BE2C (cell line): Measurements from ENCODE around the gene BUB1.

Experiments used
- DNase-seq: peaks from one replicate; pipeline ENCODE4 v3.0.0-alpha.2; 2020
- H3K27me3 ChIP-seq: fragments of 250-450 bp; sonication (Bioruptor Pico); 2 replicates; pipeline ENCODE4 v1.5.1; 2020; ENCODE audit warnings: mild to moderate bottlenecking
- H3K36me3 ChIP-seq: fragments of 250-450 bp; sonication (Bioruptor Pico); 2 replicates; pipeline ENCODE4 v1.5.1; 2020; ENCODE audit warnings: mild to moderate bottlenecking
- H3K4me1 ChIP-seq: fragments of 250-450 bp; sonication (Bioruptor Pico); 2 replicates; pipeline ENCODE4 v1.5.1; 2020
- H3K4me3 ChIP-seq: 2 replicates; pipeline ENCODE4 v1.5.1; 2011; ENCODE audit warnings: low read depth, low read length
- H3K9me3 ChIP-seq: fragments of 250-450 bp; sonication (Bioruptor Pico); 2 replicates; pipeline ENCODE4 v1.5.1; 2020
- CTCF ChIP-seq: IDR thresholded peaks from 2 replicates; pipeline ENCODE4 v1.5.1; 2012; ENCODE audit warnings: mild to moderate bottlenecking, low read depth, low read length

The BUB1 gene

GRCh38 chr2:110718990-110719389 lies 41.1 kb upstream of the BUB1 start:
- no peak for DNase-seq
- Histone ChIP-seq H3K4me3 (no peak overlapping the region), H3K4me1 (no peaks in the 10 kb centered on the region), H3K36me3 (no peaks in the 10 kb centered on the region), H3K9me3 (no peaks in the 10 kb centered on the region), H3K27me3 (no peaks in the 10 kb centered on the region)
- no peak for TF ChIP-seq CTCF

- no peak overlapping the region for H3K4me3 ChIP-seq
- no peak for DNase-seq
- H3K9me3 ChIP-seq = no peaks in the 10 kb centered on the region
- H3K36me3 ChIP-seq = no peaks in the 10 kb centered on the region
- TF ChIP-seq CTCF = no peak
- no peaks in the 10 kb centered on the region for H3K27me3 ChIP-seq
- H3K4me1 ChIP-seq = no peaks in the 10 kb centered on the region
Measured at GRCh38 chr2:110718382-110718781, 40.5 kb upstream of the BUB1 start.

GRCh38 chr2:110717734-110718133 lies 39.9 kb upstream of the BUB1 start:
- H3K36me3 ChIP-seq = no peaks in the 10 kb centered on the region
- TF ChIP-seq CTCF = no peak
- H3K4me1 ChIP-seq = no peaks in the 10 kb centered on the region
- no peaks in the 10 kb centered on the region for H3K9me3 ChIP-seq
- no peaks in the 10 kb centered on the region for H3K27me3 ChIP-seq
- no peak overlapping the region for H3K4me3 ChIP-seq
- no peak for DNase-seq

GRCh38 chr2:110716959-110717645 lies 39.2 kb upstream of the BUB1 start:
- Histone ChIP-seq H3K36me3 (no peaks in the 10 kb centered on the region), H3K4me1 (no peaks in the 10 kb centered on the region)
- no peak for TF ChIP-seq CTCF

GRCh38 chr2:110714452-110715224 lies 36.8 kb upstream of the BUB1 start:
- Histone ChIP-seq H3K27me3 (no peaks in the 10 kb centered on the region), H3K4me3 (no peak overlapping the region), H3K36me3 (no peaks in the 10 kb centered on the region), H3K9me3 (no peaks in the 10 kb centered on the region), H3K4me1 (no peaks in the 10 kb centered on the region)
- TF ChIP-seq CTCF = no peak
- DNase-seq = no peak

More at GRCh38 chr2:110716959-110717645, 39.2 kb upstream of the BUB1 start:
- H3K9me3 ChIP-seq = no peaks in the 10 kb centered on the region
- no peaks in the 10 kb centered on the region for H3K27me3 ChIP-seq
- H3K4me3 ChIP-seq = no peak overlapping the region
- DNase-seq = no peak
